ENCODE measurements around the gene NRG3.

NRG3 gene

DNA sequence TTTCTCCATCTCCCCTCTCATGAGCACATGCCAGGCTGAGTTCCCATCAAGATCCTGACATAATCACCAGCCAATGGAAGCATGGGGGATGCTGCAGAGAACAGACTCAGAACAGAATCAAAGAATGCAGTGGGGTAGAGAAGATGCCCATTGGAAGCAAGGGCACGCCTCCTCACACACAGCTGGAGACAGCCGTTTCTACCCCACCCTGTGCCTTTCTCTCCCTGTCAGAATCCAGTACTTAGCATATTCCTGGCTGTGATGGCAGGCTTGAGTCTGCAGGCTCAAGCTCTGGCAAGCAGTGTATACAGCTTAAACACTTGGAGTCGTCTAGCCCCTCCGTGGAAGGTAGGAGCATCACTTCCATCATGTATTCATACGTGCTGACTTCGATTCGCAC lies 867.9 kb downstream of the NRG3 start:
- no peak for DNase-seq

DNA sequence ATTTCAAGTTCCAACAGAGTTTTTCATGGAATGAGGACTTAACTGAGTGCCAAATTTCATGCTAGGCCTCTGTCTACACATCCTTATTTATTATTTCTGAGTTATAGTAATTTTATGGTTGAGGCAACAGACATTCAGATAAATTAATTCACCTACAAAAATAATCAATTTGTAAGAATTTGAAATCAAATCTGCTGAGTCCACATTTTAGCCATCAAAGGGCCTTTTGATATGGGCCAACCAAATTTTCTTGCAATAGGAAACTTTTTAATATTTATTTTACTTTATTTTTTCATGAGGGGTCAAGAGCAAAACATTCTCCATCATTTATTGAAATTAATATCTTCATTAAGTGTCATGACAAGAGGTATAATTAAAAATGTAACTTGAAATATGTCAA lies 875.5 kb downstream of the NRG3 start:
- no peak for DNase-seq

DNA sequence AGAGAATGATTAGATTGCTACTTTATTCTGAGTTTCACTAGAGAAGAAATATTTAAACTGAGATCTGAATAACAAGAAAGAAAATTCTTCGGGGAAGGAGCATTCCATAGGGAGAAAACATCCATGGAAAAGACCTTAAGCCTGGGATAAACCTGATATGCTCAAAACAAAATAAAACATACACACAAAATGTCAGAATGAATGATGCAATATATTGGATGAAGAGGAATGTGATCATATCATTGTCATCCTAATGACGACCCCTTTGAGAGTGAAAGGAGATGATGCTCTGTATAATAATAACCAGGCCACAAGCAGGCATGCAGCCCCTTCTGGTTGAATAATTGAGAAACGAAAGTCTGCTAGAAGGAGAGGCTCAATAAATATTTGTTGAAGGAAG lies 882.4 kb downstream of the NRG3 start:
- no peak for DNase-seq

DNA sequence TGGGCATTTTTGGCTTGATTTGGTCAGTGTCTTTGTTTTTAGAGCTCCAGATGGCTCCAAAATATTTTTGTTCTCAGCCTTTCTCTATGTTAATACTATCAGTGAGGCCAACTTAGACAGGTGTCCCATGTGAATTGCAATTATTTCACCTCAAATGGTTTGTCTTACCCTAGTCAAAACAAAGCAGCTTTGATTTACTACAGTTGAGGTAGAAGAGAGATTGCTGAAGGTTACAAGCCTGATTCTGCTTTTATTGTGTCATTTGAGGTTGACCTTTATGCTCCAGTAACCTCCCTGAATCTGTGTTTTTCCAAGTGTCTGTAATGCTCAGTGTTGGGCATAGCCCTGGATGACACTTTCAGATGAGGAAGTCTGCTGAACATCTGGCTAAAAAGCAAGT lies 882.9 kb downstream of the NRG3 start:
- DNase-seq, result no peak

DNA sequence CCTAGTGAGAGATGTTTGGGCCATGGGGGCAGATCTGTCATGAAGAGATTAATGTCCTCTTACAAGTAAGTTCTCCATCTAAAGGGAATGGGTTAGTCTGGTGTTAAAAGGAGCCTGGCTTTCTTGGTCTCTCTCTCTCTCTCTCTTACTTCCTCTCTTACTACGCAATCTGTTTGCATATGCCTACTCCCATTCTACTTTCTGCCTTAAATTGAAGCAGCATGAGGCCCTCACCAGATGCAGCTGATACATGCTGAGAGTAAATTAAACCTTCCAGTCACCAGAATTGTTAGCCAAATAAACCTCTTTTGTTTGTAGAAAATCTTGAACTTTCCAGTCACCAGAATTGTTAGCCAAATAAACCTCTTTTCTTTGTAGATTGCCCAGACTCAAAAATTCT lies 884.1 kb downstream of the NRG3 start:
- no peak for DNase-seq

DNA sequence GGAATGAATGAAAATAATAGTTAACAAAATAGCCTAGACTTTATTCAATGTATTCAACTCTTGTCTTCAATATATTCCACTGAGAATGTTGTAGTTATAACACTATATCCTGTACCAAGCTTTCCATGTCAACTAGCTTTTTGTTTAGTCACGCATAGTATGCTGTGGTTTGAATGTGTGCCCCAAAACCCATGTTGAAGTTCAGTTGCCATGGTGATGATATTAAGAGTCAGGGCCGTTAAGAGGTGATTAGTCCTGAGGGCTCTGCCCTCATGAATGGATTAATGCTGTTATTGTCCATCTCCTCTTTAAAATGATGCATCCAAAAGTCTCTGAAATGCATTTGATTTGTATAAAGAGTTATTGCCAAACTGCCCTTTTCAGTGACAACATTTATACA lies 887.6 kb downstream of the NRG3 start:
- no peak for DNase-seq

DNA sequence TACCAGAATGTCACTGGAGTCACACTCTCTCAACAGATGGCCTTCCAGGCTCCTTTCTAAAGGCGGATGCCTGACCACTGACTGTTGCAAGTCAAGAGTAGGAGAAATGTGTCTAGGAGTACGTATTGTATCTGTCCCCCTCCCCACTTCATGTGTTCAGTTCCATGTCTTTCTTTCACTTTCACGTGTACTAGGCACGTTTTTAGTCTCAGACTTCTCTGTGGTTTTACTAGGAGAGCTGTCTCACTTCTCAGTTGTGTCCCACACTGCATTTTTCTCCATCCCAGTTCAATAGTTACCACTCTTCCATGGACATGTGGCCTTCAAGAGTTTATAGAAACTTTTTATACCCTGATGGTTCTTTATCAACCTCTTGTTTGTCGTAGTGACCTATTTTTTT lies 893.0 kb downstream of the NRG3 start:
- no peak for DNase-seq

DNA sequence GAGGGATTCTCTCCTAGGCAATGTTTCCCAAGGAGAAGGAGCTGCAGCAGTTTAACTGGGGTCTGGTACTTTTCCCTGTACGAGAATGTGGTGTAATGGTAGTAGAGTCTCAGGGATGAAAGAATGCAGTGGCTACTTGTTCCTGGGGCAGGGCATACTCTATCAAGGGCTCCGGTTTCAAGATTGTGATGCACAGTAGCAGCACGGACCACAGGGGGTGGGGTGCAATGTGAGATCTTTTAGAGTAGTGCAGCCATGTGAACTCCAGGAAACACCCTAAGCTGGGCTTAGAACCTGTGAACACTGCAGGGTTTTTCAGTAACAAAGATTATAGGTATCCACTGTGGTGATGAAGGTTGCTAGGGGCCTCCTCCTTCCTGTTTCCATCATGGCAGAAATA lies 903.9 kb downstream of the NRG3 start:
- no peak for DNase-seq

DNA sequence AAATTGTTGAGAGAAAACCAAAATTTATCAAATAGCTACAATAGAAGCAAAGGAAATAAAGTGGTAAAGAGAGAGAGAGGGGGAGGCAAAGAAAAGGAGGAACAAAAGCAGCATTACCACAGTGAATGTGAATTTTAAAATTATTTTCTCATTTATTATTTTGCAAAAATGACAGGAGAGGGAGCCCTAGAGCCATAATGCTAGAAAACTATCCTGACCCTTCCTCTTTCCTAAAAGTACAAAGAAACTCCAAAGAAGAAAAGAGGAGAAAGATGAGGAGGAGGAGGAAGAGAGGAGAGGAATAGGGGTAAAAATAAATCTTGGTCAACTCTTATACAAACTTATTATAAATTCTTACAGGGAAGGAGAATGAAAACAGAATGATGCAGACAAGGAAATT lies 921.5 kb downstream of the NRG3 start:
- no peak for DNase-seq

DNA sequence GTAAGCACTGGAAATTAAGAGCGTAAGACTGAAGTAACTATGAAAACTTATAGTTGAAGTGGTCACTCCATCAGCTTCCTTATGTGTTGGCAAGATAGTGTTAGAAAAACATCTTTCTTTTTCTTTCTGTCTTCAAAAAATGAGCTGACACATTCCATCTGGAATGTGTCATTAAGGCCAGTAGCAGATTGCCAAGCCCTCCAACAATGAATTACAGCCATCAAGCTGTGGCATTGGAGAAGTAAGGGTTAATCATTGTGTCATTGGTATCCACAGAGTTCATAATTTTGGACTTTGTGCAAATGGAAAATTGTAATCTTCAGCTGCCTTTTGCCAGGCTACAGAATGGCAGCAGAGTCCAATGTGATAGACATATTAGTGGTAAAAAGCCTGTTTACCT lies 926.3 kb downstream of the NRG3 start:
- DNase-seq, result no peak

DNA sequence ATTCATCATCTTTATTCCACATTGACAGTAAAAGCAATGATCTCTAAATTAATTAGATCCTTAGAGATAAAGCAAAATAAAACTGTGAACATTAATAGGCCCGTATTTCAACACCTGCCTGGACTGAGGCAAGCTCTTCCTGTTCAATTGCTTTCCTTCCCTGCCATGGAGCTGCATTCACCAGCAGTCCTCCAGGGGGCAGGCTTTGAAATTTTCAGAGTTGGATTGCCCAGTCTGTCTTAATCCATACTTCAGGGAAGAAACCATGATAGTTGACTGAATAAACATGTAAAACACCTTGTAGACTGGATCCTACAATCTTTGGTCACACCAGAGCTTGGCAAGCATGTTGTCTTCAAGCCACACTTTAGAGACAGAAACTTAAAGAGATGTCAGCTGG lies 936.6 kb downstream of the NRG3 start:
- DNase-seq, result no peak

DNA sequence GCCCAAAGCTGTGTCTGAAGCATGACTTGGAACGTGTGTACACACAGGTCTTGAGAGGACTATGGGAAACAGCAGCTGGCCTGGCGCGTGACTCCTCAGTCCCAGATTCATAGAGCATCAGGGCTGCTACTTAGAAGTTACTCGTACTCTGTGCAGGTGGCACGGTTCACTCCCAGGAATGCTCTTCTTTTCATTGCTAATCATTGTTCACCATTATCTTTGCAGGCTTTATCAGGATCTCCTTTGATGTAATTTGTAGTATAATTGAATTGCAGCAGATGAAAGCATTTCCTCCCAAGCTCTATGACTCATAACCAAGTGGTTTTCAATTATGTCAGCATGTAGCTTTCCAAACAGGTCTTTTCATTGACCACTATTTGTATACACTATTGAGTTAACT lies 938.9 kb downstream of the NRG3 start:
- DNase-seq, result no peak

DNA sequence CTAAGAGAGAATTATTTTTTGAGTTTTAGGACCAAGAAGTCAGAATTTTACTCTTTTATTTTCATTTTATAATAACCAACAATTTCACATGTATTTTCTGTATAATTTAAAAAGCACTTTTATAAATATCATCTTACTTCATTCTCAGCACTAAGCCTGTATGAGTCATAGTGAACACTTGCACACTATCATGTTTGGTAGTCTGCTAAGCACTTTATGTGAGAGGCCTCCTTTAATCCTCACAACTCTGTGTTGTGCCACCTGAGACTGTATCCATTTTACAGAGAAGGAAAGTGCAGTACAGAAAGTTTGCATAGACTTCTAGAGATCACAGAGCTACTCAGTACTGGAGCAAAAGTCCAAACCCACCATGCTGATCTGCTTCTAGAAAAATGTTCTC lies 939.6 kb downstream of the NRG3 start:
- no peak for DNase-seq

DNA sequence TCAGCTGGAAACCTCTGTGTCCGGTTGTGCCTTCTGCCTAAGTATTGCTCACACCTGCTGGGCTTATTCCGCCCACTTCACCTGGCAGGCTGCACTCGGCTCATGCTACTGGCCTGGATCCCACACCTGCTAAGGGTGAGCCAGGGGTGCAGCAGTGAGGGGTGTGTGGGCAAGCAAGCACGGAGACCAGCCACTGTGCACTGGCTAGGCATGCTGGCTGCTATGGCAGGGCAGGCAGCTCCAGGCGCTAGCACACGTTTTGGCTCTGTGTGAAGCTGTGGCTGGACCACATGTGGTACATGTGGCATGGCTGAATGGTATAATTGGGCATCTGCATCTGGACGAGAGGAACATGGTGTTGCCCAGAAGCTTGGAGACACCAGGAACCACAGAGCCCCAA lies 940.7 kb downstream of the NRG3 start:
- no peak for DNase-seq

DNA sequence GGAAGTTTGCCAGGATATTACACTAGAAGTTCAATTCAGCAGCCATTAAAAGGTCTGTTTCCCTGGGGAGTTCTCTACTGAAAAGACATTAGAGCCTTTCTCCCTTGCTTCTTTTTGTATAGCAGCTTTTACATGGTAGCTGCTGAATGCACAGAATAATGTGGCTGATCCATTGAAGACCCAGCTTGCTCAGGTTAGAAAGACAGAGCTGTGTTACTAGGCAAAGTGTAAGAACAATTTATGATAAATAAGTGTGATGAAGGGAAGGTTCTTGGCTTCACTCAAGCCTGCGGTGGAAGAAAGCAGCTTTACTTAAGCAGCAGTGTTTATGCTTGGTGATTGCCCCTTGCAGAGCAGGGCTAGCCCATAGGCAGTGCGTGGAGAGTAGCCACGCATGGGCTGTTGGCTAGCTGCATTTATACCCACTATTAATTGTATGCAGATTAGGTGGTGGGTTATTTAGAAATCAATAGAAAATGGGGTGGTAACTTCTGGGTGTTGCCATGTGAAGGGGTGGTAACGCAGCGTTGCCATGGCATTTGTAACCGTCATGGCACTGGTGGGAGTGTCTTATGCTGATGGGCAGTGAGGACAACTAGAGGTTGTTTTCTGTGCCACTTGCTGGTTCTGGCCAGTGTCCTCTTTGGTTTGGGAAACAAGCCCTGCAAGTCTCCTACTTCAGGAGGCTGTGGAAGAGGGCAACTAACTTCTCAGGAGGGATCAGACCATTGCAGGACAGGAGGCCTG lies 942.9 kb downstream of the NRG3 start:
- no peak for DNase-seq

DNA sequence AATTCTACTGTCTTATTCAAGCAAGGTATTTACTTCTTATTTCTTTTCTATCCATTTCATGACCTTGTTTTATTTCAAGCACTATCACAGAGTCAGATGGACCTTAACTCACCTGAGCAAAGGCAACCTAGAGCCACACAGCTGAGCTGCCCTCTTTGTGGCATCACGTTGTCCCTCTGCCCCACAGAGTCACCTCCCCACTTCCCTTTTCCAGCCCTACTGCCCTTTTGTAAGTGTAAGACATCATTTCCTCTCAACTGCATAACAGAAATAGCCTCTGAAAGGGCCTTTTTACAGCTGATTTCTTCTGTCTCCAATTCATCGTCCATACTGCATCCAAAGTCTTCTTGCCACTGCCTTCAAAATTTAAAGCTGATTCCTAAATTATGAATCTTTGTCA lies 946.0 kb downstream of the NRG3 start:
- no peak for DNase-seq

DNA sequence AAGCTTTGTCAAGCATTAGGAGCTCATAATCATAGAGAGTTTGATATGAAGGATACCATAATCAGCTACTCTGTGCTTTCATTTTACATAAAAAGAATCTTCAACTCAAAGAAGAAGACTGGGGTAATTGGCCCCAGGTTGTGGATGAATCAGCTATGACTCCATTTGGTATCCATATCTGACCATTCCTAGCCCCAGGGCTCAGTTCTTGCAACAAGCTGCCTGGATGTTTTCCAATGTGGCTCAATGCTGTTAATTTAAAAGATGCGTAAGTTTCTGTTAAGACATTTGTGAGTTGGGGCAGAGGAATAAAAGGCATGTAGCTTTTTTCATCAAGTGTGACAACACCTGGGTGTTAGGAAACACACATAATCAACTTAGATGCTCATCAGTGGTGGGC lies 951.1 kb downstream of the NRG3 start:
- DNase-seq, result no peak

DNA sequence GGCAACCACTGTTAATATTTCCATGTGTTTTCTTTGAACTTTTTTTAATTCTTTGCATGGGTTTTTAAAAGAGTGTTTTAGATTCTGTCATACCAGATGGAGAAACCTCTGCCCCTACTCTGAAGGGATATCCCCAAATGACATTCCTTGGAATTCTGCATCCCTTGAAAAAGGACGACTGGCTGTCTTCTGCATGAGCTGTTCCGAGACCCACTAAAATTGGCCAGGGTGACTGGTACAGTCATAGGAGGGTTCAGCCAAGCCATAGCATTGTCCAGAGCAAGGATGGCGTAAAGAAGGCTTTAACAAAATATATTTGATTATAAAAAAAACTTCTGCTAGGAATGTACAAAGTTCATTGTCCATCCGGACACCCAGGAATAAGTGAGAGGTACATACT lies 952.9 kb downstream of the NRG3 start:
- DNase-seq, result no peak

DNA sequence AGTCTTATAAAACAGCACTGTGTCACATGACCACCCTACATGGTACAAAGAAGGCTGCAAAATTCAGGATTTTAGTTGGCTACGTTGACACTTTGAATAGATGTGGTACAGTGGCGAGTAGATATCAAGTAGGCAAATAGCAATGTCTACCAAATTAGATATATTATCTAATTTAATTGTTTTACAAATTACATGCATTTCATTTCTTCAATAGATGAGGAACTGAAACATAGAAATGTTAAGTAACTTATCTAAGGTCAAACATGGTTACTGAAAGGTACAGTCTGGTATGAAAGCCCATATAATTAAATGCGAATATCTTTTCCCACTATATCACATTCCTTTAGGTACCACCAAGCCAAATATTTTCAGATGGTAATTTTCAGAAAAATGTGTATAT lies 972.2 kb downstream of the NRG3 start:
- DNase-seq, result no peak

DNA sequence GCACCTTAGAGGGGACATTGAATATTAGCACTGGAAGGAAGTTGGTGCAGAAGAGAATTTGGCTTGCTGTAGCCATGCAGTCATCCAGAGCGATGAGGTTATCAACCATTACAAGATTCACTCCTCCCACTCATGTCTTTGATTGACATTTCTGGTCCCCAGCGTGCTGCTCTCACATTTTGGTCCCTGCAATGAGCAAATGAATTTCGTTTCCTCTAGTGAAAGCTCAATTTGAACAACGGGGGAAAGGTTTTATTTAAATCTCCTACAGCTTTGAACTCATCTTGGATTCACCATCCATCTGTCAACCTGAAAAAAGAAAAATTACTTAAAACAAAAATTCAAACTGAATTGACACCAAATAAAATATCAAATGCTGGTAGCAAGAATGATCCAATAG lies 975.2 kb downstream of the NRG3 start:
- DNase-seq, result no peak

DNA sequence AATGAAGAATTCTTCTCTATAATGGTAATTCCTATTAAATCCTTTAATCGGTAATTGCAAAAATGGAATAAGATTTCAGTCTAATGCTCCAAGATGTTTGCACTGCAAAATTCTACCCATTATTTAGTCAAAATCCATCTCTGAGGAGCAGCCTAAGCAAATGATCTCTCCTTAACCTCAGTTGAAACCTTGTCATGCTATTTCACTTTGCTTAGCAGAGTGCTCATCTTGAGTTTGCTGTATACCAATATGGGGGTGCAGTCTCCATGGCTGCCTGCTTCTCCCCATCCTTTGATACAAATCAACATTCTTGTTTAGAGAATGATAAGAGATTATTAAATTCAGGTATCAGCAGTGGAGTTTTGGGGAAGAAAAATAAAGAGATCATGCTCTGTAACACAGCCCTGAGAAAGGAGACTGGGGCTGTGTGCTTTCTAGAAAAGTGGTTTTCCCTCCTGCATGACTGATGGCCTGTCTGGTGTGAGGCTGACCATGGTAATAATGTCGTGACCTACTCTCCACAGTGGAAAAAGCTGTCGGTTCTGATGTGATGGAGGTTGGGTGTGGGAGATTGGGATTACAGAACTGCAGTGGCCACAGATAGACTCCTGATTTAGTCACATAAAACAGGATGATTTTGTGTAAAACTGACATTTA lies 982.1 kb downstream of the NRG3 start:
- DNase-seq, result no peak

DNA sequence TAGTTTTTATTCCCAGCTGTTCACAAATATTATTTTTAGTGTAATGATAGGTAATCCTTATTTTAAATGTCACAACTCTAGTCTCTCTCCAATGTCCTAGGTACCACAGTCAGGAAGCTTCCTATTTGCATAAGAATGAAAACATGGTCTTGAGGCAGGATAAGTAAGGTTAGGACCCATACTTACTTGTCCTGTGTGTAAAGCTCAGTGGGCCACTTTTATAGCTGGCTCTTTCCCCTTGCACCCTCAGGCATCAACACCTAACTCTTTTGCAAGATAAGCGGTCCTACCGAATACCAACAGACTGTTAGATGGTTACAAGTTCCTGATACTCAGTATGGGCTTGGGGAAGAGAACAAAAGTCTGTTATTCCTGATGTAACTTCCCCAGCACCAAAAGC lies 986.9 kb downstream of the NRG3 start:
- DNase-seq, result no peak

DNA sequence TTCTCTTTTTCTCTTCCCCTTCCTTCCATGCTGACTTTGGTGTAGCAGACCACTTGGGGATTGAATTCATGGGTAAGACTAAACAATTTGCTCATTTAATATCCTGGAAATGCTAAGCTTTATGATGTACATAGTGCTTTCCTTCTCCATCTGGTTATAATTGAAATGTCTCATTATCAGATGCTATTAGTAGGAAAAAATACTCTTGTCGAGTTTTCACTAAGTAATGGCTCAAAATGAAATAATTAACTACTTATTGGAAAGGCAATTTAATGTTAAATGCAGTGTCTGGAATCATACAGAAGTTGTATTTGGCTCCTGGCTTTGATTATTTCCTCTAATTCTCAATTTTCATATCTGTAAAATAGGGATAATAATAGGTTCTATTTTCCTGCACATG lies 990.4 kb downstream of the NRG3 start:
- no peak for DNase-seq

DNA sequence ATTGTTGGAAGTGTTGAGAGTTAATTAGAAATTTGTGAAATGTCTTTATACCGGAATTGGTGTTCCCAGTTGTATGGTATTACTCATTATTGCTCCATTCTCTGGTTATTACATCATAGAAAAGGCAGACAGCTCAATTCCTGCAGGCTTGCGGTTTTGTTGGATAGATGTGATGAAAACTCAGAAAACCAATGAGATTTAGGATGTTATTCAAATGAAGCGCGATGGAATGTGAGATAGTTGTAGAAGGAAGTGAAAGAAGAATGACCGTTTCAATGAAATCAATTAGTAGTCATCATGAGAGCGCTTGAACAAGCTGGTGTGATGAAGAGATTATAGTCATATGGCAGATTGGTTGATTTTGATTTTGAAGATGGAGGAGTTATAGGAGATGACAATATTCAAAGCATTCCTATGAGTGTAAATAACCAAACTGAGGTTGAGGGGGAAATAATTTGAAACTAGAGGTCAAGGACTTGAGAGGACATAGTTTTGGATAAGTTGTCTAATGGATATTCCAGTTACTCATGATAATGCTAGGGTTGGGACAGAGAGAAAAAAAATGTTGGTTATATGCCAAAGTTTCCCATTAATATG lies 991.5 kb downstream of the NRG3 start:
- no peak for DNase-seq

DNA sequence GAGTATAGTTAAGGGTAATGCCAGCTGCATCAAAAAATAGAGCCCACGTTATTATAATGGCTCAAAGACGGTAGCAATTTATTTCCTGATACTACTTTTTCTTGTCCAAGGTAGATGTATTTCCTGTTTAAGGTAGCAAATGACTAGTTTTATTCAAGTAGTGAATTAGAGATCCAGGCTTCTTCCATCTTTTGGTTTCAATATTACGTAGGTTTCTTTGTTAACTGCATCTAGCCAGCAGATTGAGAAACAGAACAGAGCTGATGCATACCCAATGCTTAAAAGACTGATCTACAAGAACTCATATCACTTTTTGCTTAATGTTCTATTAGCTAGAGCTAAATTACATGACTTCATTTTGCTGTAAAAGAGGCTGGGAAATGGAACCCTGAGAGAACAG lies 992.1 kb downstream of the NRG3 start:
- DNase-seq, result no peak
